Uterus (tissue), 2 donors: ENCODE data around the gene POLQ.
"Not testable (repeated sequence)": the region's sequence is repeated elsewhere in the genome, so short reads cannot be mapped to it uniquely, and the experiment has no call there.

Experiments
- CTCF ChIP-seq, 4 experiments: fragments of 200-600 bp in 2 of 4; fragments of 450-650 bp in 2 of 4; sonication (generic) in 2 of 4; IDR thresholded peaks; one replicate each; pipeline ENCODE4 v1.5.1; 2016 to 2019; ENCODE audit warnings: antibody characterized with exemption in 4 of 4, mild to moderate bottlenecking in 2 of 4, moderate library complexity in 1 of 4
- POLR2A ChIP-seq, 2 donors: fragments of 450-650 bp; IDR thresholded peaks; one replicate each; pipeline ENCODE4 v1.6.1; 2016; ENCODE audit warnings: antibody characterized with exemption in 2 of 2, mild to moderate bottlenecking in 1 of 2, moderate library complexity in 1 of 2

- not testable (repeated sequence) for TF ChIP-seq CTCF, POLR2A (IDR thresholded peaks at IDR 0.05)
Observed at GRCh38 chr3:121451752-121452151, 94.0 kb downstream of the POLQ start.
